ENCODE measurements around the gene NANP.

NANP gene

GRCh38 chr20:25567286-25567685 is 56.5 kb downstream of the NANP start:
- H3K9ac ChIP-seq (ENCODE audit: low read depth, low read length) = no peak overlapping the region
- H3K9me3 ChIP-seq (ENCODE audit: control insufficient read depth, insufficient read depth, low read length) = no peaks in the 10 kb centered on the region
- peaks cover 3% of the 10 kb centered on the region for H3K4me1 ChIP-seq (ENCODE audit: insufficient read depth, low read length)
- no peaks in the 10 kb centered on the region for H3K36me3 ChIP-seq (ENCODE audit: insufficient read depth, low read length)

DNA sequence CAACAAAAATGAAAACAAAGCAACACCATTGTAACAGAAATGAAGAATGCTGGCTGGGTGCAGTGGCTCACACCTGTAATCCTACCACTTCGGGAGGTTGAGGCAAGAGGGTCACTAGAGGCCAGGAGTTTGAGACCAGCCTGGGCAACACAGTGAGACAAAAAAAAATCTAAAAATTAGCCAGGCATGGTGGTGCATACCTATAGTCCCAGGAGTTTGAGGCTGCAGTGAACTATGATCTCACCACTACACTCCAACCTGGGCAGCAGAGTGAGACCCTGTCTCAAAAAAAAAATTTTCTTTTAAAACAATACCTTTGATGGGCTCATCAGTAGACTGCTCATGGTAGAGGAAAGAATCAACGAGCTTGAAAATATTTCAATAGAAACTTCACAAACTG is 57.0 kb downstream of the NANP start:
- no peak overlapping the region for H3K9ac ChIP-seq (ENCODE audit: low read depth, low read length)

GRCh38 chr20:25565578-25566157 is 58.1 kb downstream of the NANP start:
- no peak overlapping the region for H3K9ac ChIP-seq (ENCODE audit: low read depth, low read length)
- H3K36me3 ChIP-seq (ENCODE audit: insufficient read depth, low read length) = no peaks in the 10 kb centered on the region
- H3K9me3 ChIP-seq (ENCODE audit: control insufficient read depth, insufficient read depth, low read length) = no peaks in the 10 kb centered on the region
- H3K4me1 ChIP-seq (ENCODE audit: insufficient read depth, low read length) = peaks cover 3% of the 10 kb centered on the region

More for the DNA sequence above, 57.0 kb downstream of the NANP start:
- Histone ChIP-seq H3K4me1 (ENCODE audit: insufficient read depth, low read length) (peaks cover 3% of the 10 kb centered on the region), H3K9me3 (ENCODE audit: control insufficient read depth, insufficient read depth, low read length) (no peaks in the 10 kb centered on the region), H3K36me3 (ENCODE audit: insufficient read depth, low read length) (no peaks in the 10 kb centered on the region)

- Histone ChIP-seq H3K9ac (ENCODE audit: low read depth, low read length) (no peak overlapping the region), H3K9me3 (ENCODE audit: control insufficient read depth, insufficient read depth, low read length) (no peaks in the 10 kb centered on the region), H3K4me1 (ENCODE audit: insufficient read depth, low read length) (peaks cover 3% of the 10 kb centered on the region), H3K36me3 (ENCODE audit: insufficient read depth, low read length) (no peaks in the 10 kb centered on the region)
These were observed 59.9 kb downstream of the NANP start for GRCh38 chr20:25563876-25564275.

DNA sequence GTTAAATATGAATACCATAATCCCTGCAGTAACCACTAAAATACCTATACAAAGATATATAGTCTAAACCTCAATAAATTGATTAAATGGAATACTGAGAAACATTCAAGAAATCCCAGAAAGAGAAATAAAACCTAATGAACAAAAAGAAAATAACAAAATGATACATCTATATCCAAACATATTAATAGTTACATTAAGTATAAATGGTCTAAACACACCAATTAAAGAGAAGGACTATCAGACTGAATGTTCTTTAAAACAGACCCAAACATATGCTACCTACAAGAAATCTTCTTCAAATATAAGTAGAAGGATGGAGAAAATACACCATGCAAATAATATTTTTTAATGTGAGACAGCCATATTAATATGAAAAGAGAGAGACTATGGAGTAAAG is 60.5 kb downstream of the NANP start:
- Histone ChIP-seq H3K9me3 (ENCODE audit: control insufficient read depth, insufficient read depth, low read length) (no peaks in the 10 kb centered on the region), H3K36me3 (ENCODE audit: insufficient read depth, low read length) (no peaks in the 10 kb centered on the region), H3K9ac (ENCODE audit: low read depth, low read length) (no peak overlapping the region), H3K4me1 (ENCODE audit: insufficient read depth, low read length) (peaks cover 3% of the 10 kb centered on the region)

Data from ES-I3 (cell line).